HG03460 (cell line): ENCODE data around the gene CD3D.

Source experiments
- ATAC-seq: cut with Tn5 transposase; IDR thresholded peaks from one replicate; pipeline ENCODE4 v1.9.1; 2021; ENCODE audit not compliant: unreplicated experiment

CD3D gene

GRCh38 chr11:118304227-118304567 is 38.3 kb downstream of the CD3D start:
- ATAC-seq: no peak

- ATAC-seq: no peak
These were observed 40.8 kb downstream of the CD3D start for GRCh38 chr11:118301600-118302195.

DNA sequence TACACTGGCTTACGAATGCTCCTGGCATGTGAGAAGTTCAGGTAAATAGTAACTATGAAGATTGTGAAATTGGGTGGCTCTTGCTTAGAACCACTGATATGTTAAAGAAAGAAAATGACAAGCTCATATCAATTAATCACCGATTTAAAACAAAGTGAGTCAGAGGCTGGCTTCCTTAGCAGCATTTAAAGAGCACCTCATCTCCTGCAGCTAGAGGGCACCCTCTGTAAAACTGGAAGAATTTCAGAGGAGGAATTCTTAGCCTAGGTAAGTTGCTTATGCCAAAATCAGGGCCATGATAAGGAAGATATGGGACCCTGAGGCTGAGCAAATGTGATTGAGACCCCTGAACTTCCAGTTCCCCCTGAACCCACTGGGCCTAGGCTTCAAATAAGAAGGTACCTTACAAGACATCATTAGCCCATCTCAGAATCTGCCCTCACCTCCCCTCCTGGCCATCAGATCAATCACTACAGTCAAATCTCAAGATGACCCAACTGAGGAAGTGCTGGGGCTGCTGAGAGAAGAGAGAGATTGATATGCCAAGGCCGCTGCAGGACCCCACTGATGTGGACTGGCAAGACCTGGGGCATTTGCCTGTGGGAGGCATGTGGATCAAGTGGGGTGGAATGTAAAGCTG is 46.6 kb downstream of the CD3D start:
- ATAC-seq: no peak

DNA sequence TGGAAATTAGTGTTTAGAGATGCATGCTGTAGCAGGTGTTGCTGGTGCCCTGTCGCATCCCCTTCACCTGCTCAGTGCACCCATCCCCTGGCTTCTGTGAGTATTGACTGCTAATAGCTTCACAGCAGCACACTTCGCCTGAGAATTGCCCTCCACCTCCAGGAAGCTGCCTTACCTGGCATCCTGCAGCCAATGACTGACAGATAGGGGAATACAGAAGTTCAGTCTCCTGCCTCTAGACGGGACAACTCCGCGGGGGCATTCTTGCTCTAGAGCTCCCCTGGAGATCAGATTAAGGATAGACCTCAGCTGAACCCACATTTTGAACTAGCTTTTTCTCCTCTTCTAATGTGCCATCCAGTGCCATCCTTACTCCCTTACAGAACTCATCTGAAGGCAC is 47.3 kb downstream of the CD3D start:
- no peak for ATAC-seq

DNA sequence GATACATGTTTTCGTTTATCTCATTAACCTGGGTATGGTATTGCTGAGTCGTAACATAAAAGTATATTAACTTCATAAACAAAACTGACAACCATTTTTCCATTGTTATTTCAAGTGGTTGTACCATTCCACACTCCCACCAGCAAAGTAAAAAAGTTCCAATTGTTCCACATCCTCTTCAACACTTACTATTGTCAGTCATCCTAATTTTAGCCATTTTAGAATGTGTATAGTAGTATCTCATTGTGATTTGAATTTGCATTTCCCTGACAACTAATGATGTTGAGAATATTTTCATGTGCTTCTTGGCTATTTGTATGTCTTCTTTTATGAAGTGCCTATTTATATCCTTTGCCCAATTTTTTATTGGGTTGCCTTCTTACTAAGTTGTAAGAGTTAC is 48.5 kb downstream of the CD3D start:
- no peak for ATAC-seq

DNA sequence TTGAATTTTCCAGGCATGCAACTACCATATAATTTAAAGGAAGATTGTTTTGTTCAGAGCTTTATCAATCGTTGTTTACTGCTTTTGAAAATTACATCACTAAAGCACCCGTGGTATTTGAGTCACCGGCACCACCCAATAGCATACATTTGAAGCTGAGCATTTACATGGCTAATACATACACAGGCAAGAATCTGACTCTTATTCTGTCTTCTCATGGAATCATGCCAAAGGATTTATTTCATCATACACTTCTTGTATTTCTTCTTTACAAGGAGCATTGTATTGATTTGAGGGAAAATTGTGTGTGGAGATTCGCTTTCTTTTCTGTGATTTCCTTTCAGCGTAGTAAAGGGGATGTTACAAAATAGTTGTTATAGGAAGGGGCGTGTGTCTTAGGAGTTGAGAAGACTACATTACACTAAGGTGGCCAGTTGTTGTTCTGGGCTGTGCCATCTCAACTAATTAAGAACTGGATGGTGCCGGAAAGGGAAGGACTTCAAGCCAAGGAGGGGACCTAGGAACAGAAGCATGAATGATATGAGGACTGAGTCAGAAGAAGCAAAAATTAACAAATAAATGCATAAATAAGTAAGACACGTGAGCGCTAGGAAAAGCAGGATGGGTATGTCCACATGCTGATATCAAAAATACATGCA is 50.9 kb downstream of the CD3D start:
- no peak for ATAC-seq

- no peak for ATAC-seq
These were observed 51.6 kb downstream of the CD3D start for GRCh38 chr11:118290923-118291322.

GRCh38 chr11:118289401-118289800 is 53.1 kb downstream of the CD3D start:
- ATAC-seq: no peak
